Activated CD4-positive, alpha-beta T cell treated with anti-CD3 and anti-CD28 coated beads, Interleukin-2, amount 10 ng/mL, durations not matched to agents 24 days and 14 days (primary cell): ENCODE data around the gene FRMD3. TPM values are rescaled to one million over a fixed set of nuclear protein-coding genes. Genes with fewer than 3 reads are reported as not detected.

ENCODE experiments used
- DNase-seq: peaks from one replicate; pipeline ENCODE4 v3.0.0; 2022
- H3K27ac Mint-ChIP-seq: one replicate; pipeline ENCODE4 v1.8.0; 2022; ENCODE audit warnings: mild to moderate bottlenecking, mixed read lengths
- H3K27me3 Mint-ChIP-seq: one replicate; pipeline ENCODE4 v1.8.0; 2022; ENCODE audit warnings: mixed read lengths
- H3K36me3 Mint-ChIP-seq: one replicate; pipeline ENCODE4 v1.8.0; 2022; ENCODE audit warnings: low read depth, mild to moderate bottlenecking, mixed read lengths
- H3K4me1 Mint-ChIP-seq: one replicate; pipeline ENCODE4 v1.8.0; 2021; ENCODE audit warnings: mixed read lengths
- H3K4me3 Mint-ChIP-seq: one replicate; pipeline ENCODE4 v1.8.0; 2022; ENCODE audit warnings: mild to moderate bottlenecking, moderate library complexity, mixed read lengths
- H3K9me3 Mint-ChIP-seq: one replicate; pipeline ENCODE4 v1.8.0; 2021; ENCODE audit warnings: mixed read lengths
- intact Hi-C: fragments of 100-400 bp; cut with micrococcal nuclease; formaldehyde crosslinking; loops from one replicate; pipeline ENCODE4 v1.15.1; 2023
- total RNA-seq: library from RNA; stranded (reverse); gene quantifications from 2 replicates; pipeline ENCODE4 v1.2.3, GENCODE V29; 2022

FRMD3 gene
- total RNA-seq, 1 donor from 2014 or later: 0.30 TPM

- no peaks in the 10 kb centered on the region for H3K9me3 Mint-ChIP-seq
- H3K4me1 Mint-ChIP-seq: no peaks in the 10 kb centered on the region
- H3K27ac Mint-ChIP-seq: no peak overlapping the region
- DNase-seq: no peak
- H3K4me3 Mint-ChIP-seq: no peak overlapping the region
- H3K27me3 Mint-ChIP-seq: peaks cover 2% of the 10 kb centered on the region
- H3K36me3 Mint-ChIP-seq: no peaks in the 10 kb centered on the region
- intact Hi-C loops: no loop called here
Measured at GRCh38 chr9:83236029-83236696, 302.0 kb downstream of the FRMD3 start.

GRCh38 chr9:83235526-83235925 is 302.7 kb downstream of the FRMD3 start:
- no peaks in the 10 kb centered on the region for H3K4me1 Mint-ChIP-seq
- H3K27me3 Mint-ChIP-seq: peaks cover 2% of the 10 kb centered on the region
- DNase-seq: no peak
- no peaks in the 10 kb centered on the region for H3K36me3 Mint-ChIP-seq
- no peaks in the 10 kb centered on the region for H3K9me3 Mint-ChIP-seq
- H3K4me3 Mint-ChIP-seq: no peak overlapping the region
- no peak overlapping the region for H3K27ac Mint-ChIP-seq
- intact Hi-C loops: no loop called here

GRCh38 chr9:83234541-83234940 is 303.7 kb downstream of the FRMD3 start:
- Mint-ChIP-seq H3K4me3 (no peak overlapping the region), H3K27me3 (peaks cover 2% of the 10 kb centered on the region), H3K36me3 (no peaks in the 10 kb centered on the region), H3K27ac (no peak overlapping the region), H3K9me3 (no peaks in the 10 kb centered on the region), H3K4me1 (no peaks in the 10 kb centered on the region)
- intact Hi-C loops: no loop called here
- no peak for DNase-seq

- no peak for DNase-seq
- Mint-ChIP-seq H3K36me3 (no peaks in the 10 kb centered on the region), H3K4me1 (no peaks in the 10 kb centered on the region), H3K27me3 (peaks cover 2% of the 10 kb centered on the region), H3K4me3 (no peak overlapping the region), H3K27ac (no peak overlapping the region), H3K9me3 (no peaks in the 10 kb centered on the region)
- intact Hi-C loops: no loop called here
Measured at GRCh38 chr9:83233647-83234046, 304.6 kb downstream of the FRMD3 start.

DNA sequence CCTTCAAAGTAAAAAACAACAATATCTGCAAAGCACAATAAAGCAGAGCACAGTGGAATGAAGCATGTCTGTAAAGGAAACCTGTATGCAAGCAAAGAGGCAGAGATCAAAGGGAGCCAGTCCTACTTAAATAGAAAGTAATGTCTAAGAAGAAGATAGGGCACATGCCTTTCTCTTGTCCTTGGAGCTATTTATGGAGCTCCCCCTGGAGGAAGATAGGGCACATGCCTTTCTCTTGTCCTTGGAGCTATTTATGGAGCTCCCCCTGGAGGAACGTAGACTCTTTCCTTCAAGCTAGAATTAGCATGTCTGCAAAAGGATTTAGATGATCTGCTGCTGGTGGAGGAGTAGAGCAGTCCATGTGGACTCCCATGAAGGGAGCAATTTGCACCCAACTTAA is 307.2 kb downstream of the FRMD3 start:
- Mint-ChIP-seq H3K4me1 (no peaks in the 10 kb centered on the region), H3K27ac (no peak overlapping the region), H3K36me3 (no peaks in the 10 kb centered on the region), H3K4me3 (no peak overlapping the region), H3K27me3 (peaks cover 2% of the 10 kb centered on the region), H3K9me3 (no peaks in the 10 kb centered on the region)
- peak; percentile 62 for DNase-seq
- intact Hi-C loops: no loop called here

DNA sequence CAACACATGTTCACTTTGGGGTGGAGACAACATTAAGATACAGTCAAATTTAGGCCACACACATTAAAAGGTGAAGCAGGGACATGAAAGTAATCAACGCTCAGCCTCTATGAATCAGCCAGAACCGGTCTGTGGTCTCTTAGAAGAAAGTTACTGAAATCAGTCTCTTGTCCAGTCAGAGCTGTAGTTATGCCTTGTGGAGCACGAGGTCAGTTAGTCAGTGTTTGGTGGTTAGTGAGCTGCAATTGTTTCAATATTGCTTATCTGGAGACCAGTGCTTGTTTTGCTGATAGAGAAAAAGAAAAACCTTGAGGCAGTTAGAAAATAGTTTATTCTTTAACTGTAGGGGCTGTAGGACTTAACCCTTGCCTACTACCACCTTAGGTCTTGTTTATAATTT is 317.5 kb downstream of the FRMD3 start:
- Mint-ChIP-seq H3K27ac (no peak overlapping the region), H3K4me3 (no peak overlapping the region), H3K36me3 (no peaks in the 10 kb centered on the region), H3K4me1 (peaks cover 7% of the 10 kb centered on the region), H3K9me3 (no peaks in the 10 kb centered on the region), H3K27me3 (peaks cover 21% of the 10 kb centered on the region)
- intact Hi-C loops: no loop called here
- no peak for DNase-seq

GRCh38 chr9:83219924-83220438 is 318.2 kb downstream of the FRMD3 start:
- intact Hi-C loops: no loop called here
- H3K27me3 Mint-ChIP-seq: peaks cover 21% of the 10 kb centered on the region
- no peaks in the 10 kb centered on the region for H3K9me3 Mint-ChIP-seq
- no peak for DNase-seq
- peaks cover 7% of the 10 kb centered on the region for H3K4me1 Mint-ChIP-seq
- H3K36me3 Mint-ChIP-seq: no peaks in the 10 kb centered on the region
- peak overlapping the region; percentile 88 for H3K4me3 Mint-ChIP-seq
- H3K27ac Mint-ChIP-seq: no peak overlapping the region

DNA sequence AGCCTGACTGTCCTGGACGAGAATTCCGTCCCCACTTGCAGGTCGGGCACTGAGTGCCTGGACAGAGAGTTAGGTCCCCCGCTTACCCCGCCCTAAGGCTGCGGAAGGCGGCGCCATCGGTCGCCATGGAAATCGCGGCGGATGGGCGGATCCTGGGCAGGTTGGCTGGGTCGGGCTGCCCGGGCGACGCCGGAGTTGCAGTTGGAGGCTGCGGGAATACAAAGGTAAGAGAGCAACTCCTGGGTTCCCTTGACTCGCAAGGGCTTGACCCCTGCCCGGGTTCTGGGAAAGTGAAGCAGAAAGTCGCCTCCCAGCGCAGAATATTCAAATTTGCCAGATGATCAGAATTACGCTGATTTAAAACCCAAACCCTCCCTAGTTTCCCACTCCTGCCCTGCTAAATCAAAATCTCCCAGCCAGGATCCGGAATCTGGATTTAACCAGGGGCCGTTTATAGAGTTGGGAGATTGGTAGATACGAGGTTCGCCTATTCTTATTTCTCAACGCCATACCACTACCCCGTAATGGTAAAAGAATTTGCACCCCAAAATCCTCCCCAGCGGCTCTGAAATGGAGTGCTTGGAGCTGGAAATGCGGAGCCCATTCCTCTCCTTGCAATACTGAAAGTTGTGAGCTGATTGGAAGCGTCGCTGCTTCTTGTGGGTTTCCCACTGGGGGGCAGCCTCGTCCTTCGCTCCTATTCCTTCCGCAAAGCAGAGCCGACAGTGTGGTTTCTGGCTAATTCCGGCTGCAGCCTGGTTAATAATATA is 318.9 kb downstream of the FRMD3 start:
- peak; percentile 76 for DNase-seq
- no peak overlapping the region for H3K27ac Mint-ChIP-seq
- H3K9me3 Mint-ChIP-seq: no peaks in the 10 kb centered on the region
- H3K27me3 Mint-ChIP-seq: peaks cover 21% of the 10 kb centered on the region
- H3K36me3 Mint-ChIP-seq: no peaks in the 10 kb centered on the region
- H3K4me1 Mint-ChIP-seq: peaks cover 7% of the 10 kb centered on the region
- intact Hi-C loops: no loop called here
- peak overlapping the region; percentile 88 for H3K4me3 Mint-ChIP-seq

- no peak for DNase-seq
- H3K27ac Mint-ChIP-seq: no peak overlapping the region
- H3K36me3 Mint-ChIP-seq: no peaks in the 10 kb centered on the region
- H3K4me1 Mint-ChIP-seq: peaks cover 7% of the 10 kb centered on the region
- intact Hi-C loops: no loop called here
- H3K27me3 Mint-ChIP-seq: peaks cover 21% of the 10 kb centered on the region
- no peak overlapping the region for H3K4me3 Mint-ChIP-seq
- no peaks in the 10 kb centered on the region for H3K9me3 Mint-ChIP-seq
Measured at GRCh38 chr9:83218411-83219090, 319.6 kb downstream of the FRMD3 start.

- DNase-seq: no peak
- intact Hi-C loops: no loop called here
- H3K36me3 Mint-ChIP-seq: no peaks in the 10 kb centered on the region
- H3K4me3 Mint-ChIP-seq: no peak overlapping the region
- no peaks in the 10 kb centered on the region for H3K27me3 Mint-ChIP-seq
- H3K9me3 Mint-ChIP-seq: no peaks in the 10 kb centered on the region
- peaks cover 2% of the 10 kb centered on the region for H3K4me1 Mint-ChIP-seq
- H3K27ac Mint-ChIP-seq: no peak overlapping the region
Measured at GRCh38 chr9:83209188-83209731, 328.9 kb downstream of the FRMD3 start.

DNA sequence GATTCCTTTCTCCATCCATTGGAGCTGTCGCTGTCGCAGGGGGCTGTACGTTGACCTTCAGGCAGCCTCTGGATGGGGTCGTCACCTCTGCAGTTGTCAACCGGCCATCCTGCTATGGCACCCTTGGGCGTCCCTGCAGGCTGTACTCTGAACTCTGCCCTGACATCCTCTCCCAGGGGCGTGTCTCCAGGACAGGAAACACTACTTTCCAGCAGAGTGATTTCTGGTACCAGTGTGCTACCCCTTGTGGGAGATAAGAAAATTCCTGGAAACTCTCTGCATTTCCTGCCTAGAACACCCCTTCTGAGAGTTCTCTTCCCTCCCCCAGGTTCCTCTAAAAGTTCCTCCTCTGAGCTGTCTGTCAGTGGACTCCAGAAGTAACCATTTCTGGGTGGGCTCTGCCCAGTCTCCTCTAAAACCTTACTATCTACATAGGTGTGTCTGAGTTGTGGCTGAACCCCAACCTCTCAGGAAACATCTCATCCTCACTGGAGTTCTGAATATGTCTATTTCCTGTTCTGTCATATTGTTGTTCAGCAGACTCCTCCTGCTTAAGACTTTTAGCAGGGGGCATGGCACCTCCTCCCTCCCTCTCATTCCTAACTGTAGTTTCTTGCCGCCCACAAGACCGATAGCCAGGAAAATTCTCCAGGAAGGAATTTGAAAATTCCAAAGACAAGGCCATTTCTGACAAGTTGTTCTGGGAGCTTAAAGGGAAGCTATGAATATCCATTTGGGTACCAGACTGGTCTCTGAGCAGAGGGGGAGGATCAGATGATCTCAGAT is 329.9 kb downstream of the FRMD3 start:
- Mint-ChIP-seq H3K4me3 (no peak overlapping the region), H3K27ac (no peak overlapping the region), H3K4me1 (peaks cover 2% of the 10 kb centered on the region), H3K9me3 (no peaks in the 10 kb centered on the region), H3K36me3 (no peaks in the 10 kb centered on the region), H3K27me3 (peaks cover 2% of the 10 kb centered on the region)
- no peak for DNase-seq
- intact Hi-C loops: no loop called here

- Mint-ChIP-seq H3K36me3 (no peaks in the 10 kb centered on the region), H3K9me3 (no peaks in the 10 kb centered on the region), H3K4me3 (no peak overlapping the region), H3K27me3 (peaks cover 2% of the 10 kb centered on the region), H3K27ac (no peak overlapping the region), H3K4me1 (peaks cover 2% of the 10 kb centered on the region)
- intact Hi-C loops: no loop called here
- no peak for DNase-seq
Measured at GRCh38 chr9:83204047-83204446, 334.2 kb downstream of the FRMD3 start.

DNA sequence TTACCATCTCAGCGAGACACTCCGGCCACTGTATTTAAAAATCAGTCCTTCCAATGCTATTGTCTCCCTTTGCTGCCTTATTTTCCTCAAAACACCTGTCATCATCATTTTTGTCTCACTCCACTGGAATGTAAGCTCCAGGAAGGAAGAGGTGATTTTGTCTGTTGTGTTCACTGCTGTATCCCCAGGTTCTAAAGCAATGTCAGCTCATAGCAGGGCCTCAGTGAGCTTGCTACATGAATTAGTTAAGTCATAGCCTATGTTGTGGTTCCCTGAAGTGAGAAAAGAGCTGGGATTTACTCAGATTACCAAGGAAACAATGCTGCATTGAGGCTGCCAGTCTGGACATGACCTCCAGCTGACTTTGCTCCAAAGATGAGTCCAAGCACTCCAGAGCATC is 337.7 kb downstream of the FRMD3 start:
- no peaks in the 10 kb centered on the region for H3K9me3 Mint-ChIP-seq
- H3K4me1 Mint-ChIP-seq: no peaks in the 10 kb centered on the region
- no peak overlapping the region for H3K27ac Mint-ChIP-seq
- DNase-seq: no peak
- no peak overlapping the region for H3K4me3 Mint-ChIP-seq
- H3K36me3 Mint-ChIP-seq: no peaks in the 10 kb centered on the region
- intact Hi-C loops: no loop called here
- peaks cover 2% of the 10 kb centered on the region for H3K27me3 Mint-ChIP-seq
